HepG2 (cell line): Measurements from ENCODE around the gene ACACB. TPM values are rescaled to one million over a fixed set of nuclear protein-coding genes. Genes with fewer than 3 reads are reported as not detected.

Source experiments
- CBX2 ChIP-seq, 2 experiments: fragments of 200-600 bp in 1 of 2; sonication (generic); formaldehyde crosslinking in 1 of 2; IDR thresholded peaks; 2 replicates each; pipeline versions ENCODE4 v1.7.0 to v1.8.1; 2018 to 2022; ENCODE audit warnings: low read depth in 2 of 2, low read length in 1 of 2, mild to moderate bottlenecking in 1 of 2, missing genetic modification reagents in 1 of 2
- HIVEP1 ChIP-seq: sonication (generic); formaldehyde crosslinking; IDR thresholded peaks from 2 replicates; pipeline ENCODE4 v1.4.0; 2020; ENCODE audit warnings: mild to moderate bottlenecking, missing genetic modification reagents
- HMG20B ChIP-seq: conservative IDR thresholded peaks from 2 replicates; pipeline ENCODE4 v1.6.1; 2016; ENCODE audit warnings: missing genetic modification reagents, missing compliant biosample characterization
- HNF1A ChIP-seq, 2 experiments: sonication (generic) in 1 of 2; formaldehyde crosslinking in 1 of 2; IDR thresholded peaks; 2 replicates each; pipeline versions ENCODE4 v1.4.0 to v1.6.1; 2016 to 2020; ENCODE audit warnings: borderline replicate concordance in 1 of 2, low read depth in 1 of 2, mild to moderate bottlenecking in 1 of 2, missing genetic modification reagents in 1 of 2
- KDM4B ChIP-seq: sonication (generic); formaldehyde crosslinking; IDR thresholded peaks from 2 replicates; pipeline ENCODE4 v1.4.0; 2020; ENCODE audit warnings: missing genetic modification reagents
- KLF16 ChIP-seq, 2 experiments: sonication (generic) in 1 of 2; formaldehyde crosslinking in 1 of 2; IDR thresholded peaks; 2 replicates each; pipeline versions ENCODE4 v1.6.1 to v1.8.0; 2016 to 2023; ENCODE audit warnings: missing genetic modification reagents in 2 of 2, missing compliant biosample characterization in 1 of 2
- MLX ChIP-seq: IDR thresholded peaks from 2 replicates; pipeline ENCODE4 v1.6.1; 2016
- MYC ChIP-seq: sonication (generic); formaldehyde crosslinking; IDR thresholded peaks from 2 replicates; pipeline ENCODE4 v1.9.0; 2021; ENCODE audit warnings: missing genetic modification reagents, borderline replicate concordance
- MZF1 ChIP-seq: sonication (generic); formaldehyde crosslinking; IDR thresholded peaks from 2 replicates; pipeline ENCODE4 v1.8.1; 2023; ENCODE audit warnings: mild to moderate bottlenecking, missing genetic modification reagents, borderline replicate concordance
- NFE2L2 ChIP-seq: fragments of 150-350 bp; IDR thresholded peaks from 2 replicates; pipeline ENCODE4 v1.6.1; 2014; ENCODE audit warnings: low read length
- PREB ChIP-seq: sonication (generic); formaldehyde crosslinking; IDR thresholded peaks from 2 replicates; pipeline ENCODE4 v1.4.0; 2020; ENCODE audit warnings: missing genetic modification reagents
- RARG ChIP-seq: sonication (generic); formaldehyde crosslinking; IDR thresholded peaks from 2 replicates; pipeline ENCODE4 v1.4.0; 2020; ENCODE audit warnings: low read depth, mild to moderate bottlenecking, missing genetic modification reagents
- SAP130 ChIP-seq: IDR thresholded peaks from 2 replicates; pipeline ENCODE4 v1.6.1; 2016; ENCODE audit warnings: low read depth
- TBX2 ChIP-seq: sonication (generic); formaldehyde crosslinking; IDR thresholded peaks from 2 replicates; pipeline ENCODE4 v1.5.0; 2020; ENCODE audit warnings: missing genetic modification reagents, mild to moderate bottlenecking, borderline replicate concordance
- XRCC5 ChIP-seq: fragments of 200-400 bp; formaldehyde crosslinking; optimal IDR thresholded peaks from 2 replicates; pipeline ENCODE3; 2017; ENCODE audit warnings: mild to moderate bottlenecking, low read length
- ZBTB38 ChIP-seq: sonication (generic); formaldehyde crosslinking; IDR thresholded peaks from 2 replicates; pipeline ENCODE4 v1.5.1; 2020; ENCODE audit warnings: mild to moderate bottlenecking, missing genetic modification reagents
- ZKSCAN1 ChIP-seq: fragments of 150-350 bp; IDR thresholded peaks from 2 replicates; pipeline ENCODE4 v1.6.1; 2014; ENCODE audit warnings: low read length
- ZNF121 ChIP-seq: sonication (generic); formaldehyde crosslinking; IDR thresholded peaks from 2 replicates; pipeline ENCODE4 v1.5.0; 2020; ENCODE audit warnings: mild to moderate bottlenecking, missing genetic modification reagents
- ZNF235 ChIP-seq: sonication (generic); formaldehyde crosslinking; IDR thresholded peaks from 2 replicates; pipeline ENCODE4 v1.8.1; 2023; ENCODE audit warnings: mild to moderate bottlenecking, missing genetic modification reagents, borderline replicate concordance
- ZNF292 ChIP-seq: sonication (generic); formaldehyde crosslinking; IDR thresholded peaks from 2 replicates; pipeline ENCODE4 v1.8.1; 2022; ENCODE audit warnings: mild to moderate bottlenecking, low read depth, missing genetic modification reagents, borderline replicate concordance
- ZNF546 ChIP-seq: sonication (generic); formaldehyde crosslinking; conservative IDR thresholded peaks from 2 replicates; pipeline ENCODE4 v1.8.1; 2023; ENCODE audit warnings: mild to moderate bottlenecking, missing genetic modification reagents
- ZNF644 ChIP-seq: IDR thresholded peaks from 2 replicates; pipeline ENCODE4 v1.6.1; 2016; ENCODE audit warnings: low read depth
- ZNF746 ChIP-seq: sonication (generic); formaldehyde crosslinking; IDR thresholded peaks from 2 replicates; pipeline ENCODE4 v1.8.0; 2022; ENCODE audit warnings: mild to moderate bottlenecking, missing genetic modification reagents
- ZNF773 ChIP-seq: sonication (generic); formaldehyde crosslinking; IDR thresholded peaks from 2 replicates; pipeline ENCODE4 v1.4.0; 2020; ENCODE audit warnings: missing genetic modification reagents, borderline replicate concordance
- polyA plus RNA-seq, 8 experiments: library from polyadenylated mRNA; depleted of rRNA in 3 of 8; stranded (reverse) in 7 of 8; unstranded in 1 of 8; fragments of >200 nt; fragmentation: Illumina TruSeq in 4 of 8; extraction: Trizol in 4 of 8; gene quantifications; 2 replicates each; pipeline versions ENCODE4 v1.2.1 to v1.2.3, GENCODE V29; 2011 to 2016; ENCODE audit warnings: low read depth in 4 of 8, missing spikeins in 1 of 8, mixed read lengths in 1 of 8; ENCODE audit not compliant: insufficient read depth in 1 of 8
- total RNA-seq, 5 experiments: library from RNA; depleted of rRNA; stranded (reverse); fragments of >200 nt; fragmentation: Illumina TruSeq; extraction: Trizol; gene quantifications; 2 replicates each; pipeline ENCODE4 v1.2.3, GENCODE V29; 2016; ENCODE audit warnings: low read depth in 1 of 5

ACACB gene
- total and polyA plus RNA-seq, 2 of the 13 experiments (the other 11 are each of a cell fraction or from before 2014, with no cell fraction given) = 6.2 to 8.6 TPM

GRCh38 chr12:109115758-109116610 is at the start of gene ACACB (continued):
- TF ChIP-seq ZKSCAN1 (no peak), ZNF235 (no peak), ZNF292 (CRISPR knock-in tag) (peak; percentile 85; the same call in 1 of the 2 replicates), TBX2 (CRISPR knock-in tag) (peak; percentile 77; the same call in 1 of the 2 replicates), RARG (CRISPR knock-in tag) (no peak), MYC (CRISPR knock-in tag) (peak; percentile 98), HMG20B (CRISPR knock-in tag) (no peak; the same call in 1 of the 2 replicates), ZNF644 (CRISPR knock-in tag) (peak; percentile 99), CBX2 (IDR thresholded peaks at IDR 0.05; ENCODE audit: low read depth, low read length) (no peak), CBX2 (CRISPR knock-in tag; IDR thresholded peaks at IDR 0.05; ENCODE audit: low read depth) (no peak), ZNF546 (CRISPR knock-in tag) (no peak), ZNF773 (no peak), MLX (peak; percentile 38; the same call in 1 of the 2 replicates), ZBTB38 (CRISPR knock-in tag) (no peak), ZNF746 (CRISPR knock-in tag) (peak; percentile 90), HNF1A (IDR thresholded peaks at IDR 0.05; ENCODE audit: low read depth) (0 out of 2 replicates have a peak, but pooled peaks have one; percentile 30), HNF1A (CRISPR knock-in tag; IDR thresholded peaks at IDR 0.05; ENCODE audit: borderline replicate concordance) (peak; percentile 54; the same call in 1 of the 2 replicates), PREB (CRISPR knock-in tag) (no peak), NFE2L2 (no peak), XRCC5 (peak; percentile 46), HIVEP1 (CRISPR knock-in tag) (0 out of 2 replicates have a peak, but pooled peaks have one; percentile 62), KLF16 (CRISPR knock-in tag; IDR thresholded peaks at IDR 0.05) (peak in 1 of 2 experiments; percentile 68; a peak in 1 of 4 replicates), SAP130 (CRISPR knock-in tag) (peak; percentile 90), KDM4B (CRISPR knock-in tag) (no peak), ZNF121 (0 out of 2 replicates have a peak, but pooled peaks have one; percentile 52), MZF1 (CRISPR knock-in tag) (no peak)
